ENCODE measurements around the gene RNF148. TPM values are rescaled to one million over a fixed set of nuclear protein-coding genes. Genes with fewer than 3 reads are reported as not detected.

RNF148 gene
- total RNA-seq, 1 donor from 2014 or later = 1.6 TPM

GRCh38 chr7:122709930-122710646 lies 7.4 kb upstream of the RNF148 start:
- H3K27me3 Mint-ChIP-seq (ENCODE audit: unreplicated experiment) = no peaks in the 10 kb centered on the region
- no peak overlapping the region for H3K4me3 Mint-ChIP-seq (ENCODE audit: unreplicated experiment)
- H3K9me3 Mint-ChIP-seq (ENCODE audit: unreplicated experiment) = no peaks in the 10 kb centered on the region
- H3K27ac Mint-ChIP-seq (ENCODE audit: unreplicated experiment) = no peak overlapping the region
- no peaks in the 10 kb centered on the region for H3K36me3 Mint-ChIP-seq (ENCODE audit: low read depth, unreplicated experiment)
- H3K4me1 Mint-ChIP-seq (ENCODE audit: unreplicated experiment) = no peaks in the 10 kb centered on the region
- no peak for DNase-seq (ENCODE audit: low spot score)
- no peak for TF ChIP-seq CTCF (IDR thresholded peaks at IDR 0.05; ENCODE audit: unreplicated experiment)

- Mint-ChIP-seq H3K9me3 (ENCODE audit: unreplicated experiment) (no peaks in the 10 kb centered on the region), H3K36me3 (ENCODE audit: low read depth, unreplicated experiment) (peaks cover 3% of the 10 kb centered on the region), H3K4me3 (ENCODE audit: unreplicated experiment) (no peak overlapping the region), H3K27ac (ENCODE audit: unreplicated experiment) (no peak overlapping the region), H3K27me3 (ENCODE audit: unreplicated experiment) (no peaks in the 10 kb centered on the region), H3K4me1 (ENCODE audit: unreplicated experiment) (no peaks in the 10 kb centered on the region)
- no peak for DNase-seq (ENCODE audit: low spot score)
- TF ChIP-seq CTCF (IDR thresholded peaks at IDR 0.05; ENCODE audit: unreplicated experiment) = no peak
Measured at GRCh38 chr7:122706836-122707235, 4.1 kb upstream of the RNF148 start.

GRCh38 chr7:122699017-122699416 lies 3.7 kb downstream of the RNF148 start, which contains the start of gene RNF133:
RNF133 (minus strand) TSS chr7:122699117; CDS start chr7:122698918, 199 bp downstream.
- Mint-ChIP-seq H3K9me3 (ENCODE audit: unreplicated experiment) (no peaks in the 10 kb centered on the region), H3K27ac (ENCODE audit: unreplicated experiment) (no peak within 1 kb of the TSS), H3K27me3 (ENCODE audit: unreplicated experiment) (peaks cover 4% of the 10 kb centered on the region), H3K36me3 (ENCODE audit: low read depth, unreplicated experiment) (peaks cover 3% of the 10 kb centered on the region), H3K4me3 (ENCODE audit: unreplicated experiment) (no peak within 1 kb of the TSS), H3K4me1 (ENCODE audit: unreplicated experiment) (no peaks in the 10 kb centered on the region)
- no peak for DNase-seq (ENCODE audit: low spot score)
- TF ChIP-seq CTCF (IDR thresholded peaks at IDR 0.05; ENCODE audit: unreplicated experiment) = no peak

GRCh38 chr7:122695816-122696215 lies 6.9 kb downstream of the RNF148 start:
- Mint-ChIP-seq H3K36me3 (ENCODE audit: low read depth, unreplicated experiment) (peaks cover 7% of the 10 kb centered on the region), H3K4me3 (ENCODE audit: unreplicated experiment) (no peak overlapping the region), H3K27ac (ENCODE audit: unreplicated experiment) (no peak overlapping the region), H3K27me3 (ENCODE audit: unreplicated experiment) (peaks cover 4% of the 10 kb centered on the region), H3K4me1 (ENCODE audit: unreplicated experiment) (peaks cover 3% of the 10 kb centered on the region), H3K9me3 (ENCODE audit: unreplicated experiment) (no peaks in the 10 kb centered on the region)
- no peak for TF ChIP-seq CTCF (IDR thresholded peaks at IDR 0.05; ENCODE audit: unreplicated experiment)
- DNase-seq (ENCODE audit: low spot score) = no peak

- H3K4me3 Mint-ChIP-seq (ENCODE audit: unreplicated experiment) = no peak overlapping the region
- no peaks in the 10 kb centered on the region for H3K9me3 Mint-ChIP-seq (ENCODE audit: unreplicated experiment)
- no peak for DNase-seq (ENCODE audit: low spot score)
- peaks cover 3% of the 10 kb centered on the region for H3K4me1 Mint-ChIP-seq (ENCODE audit: unreplicated experiment)
- H3K27ac Mint-ChIP-seq (ENCODE audit: unreplicated experiment) = no peak overlapping the region
- H3K27me3 Mint-ChIP-seq (ENCODE audit: unreplicated experiment) = peaks cover 4% of the 10 kb centered on the region
- H3K36me3 Mint-ChIP-seq (ENCODE audit: low read depth, unreplicated experiment) = peaks cover 7% of the 10 kb centered on the region
- TF ChIP-seq CTCF (IDR thresholded peaks at IDR 0.05; ENCODE audit: unreplicated experiment) = no peak
Measured at GRCh38 chr7:122694697-122695096, 8.0 kb downstream of the RNF148 start.
